Inflammatory macrophage treated with lipopolysaccharide for 4 hours (primary cell): ENCODE measurements around the gene SAFB2.
"Not testable (repeated sequence)": the region's sequence is repeated elsewhere in the genome, so short reads cannot be mapped to it uniquely, and the experiment has no call there.

ENCODE experiments used
- DNase-seq: peaks from one replicate; pipeline ENCODE4 v3.0.0-alpha.2; 2020

SAFB2 gene

DNA sequence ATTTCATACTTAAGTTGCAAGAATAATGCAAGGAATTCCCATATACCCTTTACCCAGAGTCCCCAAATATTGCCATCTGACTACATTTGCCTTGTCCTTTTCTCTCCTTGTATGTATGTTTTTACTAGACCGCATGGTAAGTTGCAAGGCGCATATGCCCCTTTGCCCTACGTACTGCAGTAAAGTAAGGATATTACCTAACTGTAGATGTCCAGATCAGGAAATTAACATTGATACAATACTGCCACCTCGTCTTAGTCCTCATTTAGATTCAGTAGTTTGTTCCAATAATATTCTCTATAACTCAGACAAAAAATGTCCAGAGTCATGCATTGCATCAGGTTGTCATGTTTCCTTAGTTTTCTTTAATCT is 9.7 kb upstream of the SAFB2 start:
- DNase-seq, result no peak

DNA sequence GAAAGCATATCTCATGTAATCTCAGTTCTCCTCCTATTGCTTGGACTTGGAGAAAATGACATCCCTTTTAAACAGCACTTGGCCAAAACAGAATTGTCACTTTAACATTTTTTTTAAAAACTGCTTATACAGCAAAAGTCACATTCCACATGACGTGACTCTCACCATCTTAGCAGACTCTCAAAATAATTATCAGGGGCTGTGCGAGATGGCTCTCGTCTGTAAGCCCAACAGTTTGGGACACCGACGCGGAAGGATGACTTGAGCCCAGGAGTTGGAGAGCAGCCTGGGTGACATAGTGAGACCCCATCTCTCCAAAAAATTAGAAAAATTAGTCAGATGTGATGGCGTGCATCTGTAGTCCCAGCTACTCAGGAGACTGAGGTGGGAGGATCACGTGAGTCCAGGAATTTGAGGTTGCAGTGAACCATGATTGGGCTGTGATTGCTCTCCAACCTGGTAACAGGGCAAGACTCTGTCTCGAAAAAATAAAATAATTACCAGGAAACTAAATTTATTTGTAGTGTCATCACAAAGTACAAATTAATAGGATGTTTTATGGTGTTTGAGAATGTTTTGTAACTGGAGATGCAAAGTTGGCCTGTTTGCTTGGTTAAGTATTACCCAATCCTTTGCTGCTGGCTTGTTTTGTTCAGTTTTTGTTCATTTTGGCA is 9.1 kb upstream of the SAFB2 start:
- DNase-seq, result no peak

DNA sequence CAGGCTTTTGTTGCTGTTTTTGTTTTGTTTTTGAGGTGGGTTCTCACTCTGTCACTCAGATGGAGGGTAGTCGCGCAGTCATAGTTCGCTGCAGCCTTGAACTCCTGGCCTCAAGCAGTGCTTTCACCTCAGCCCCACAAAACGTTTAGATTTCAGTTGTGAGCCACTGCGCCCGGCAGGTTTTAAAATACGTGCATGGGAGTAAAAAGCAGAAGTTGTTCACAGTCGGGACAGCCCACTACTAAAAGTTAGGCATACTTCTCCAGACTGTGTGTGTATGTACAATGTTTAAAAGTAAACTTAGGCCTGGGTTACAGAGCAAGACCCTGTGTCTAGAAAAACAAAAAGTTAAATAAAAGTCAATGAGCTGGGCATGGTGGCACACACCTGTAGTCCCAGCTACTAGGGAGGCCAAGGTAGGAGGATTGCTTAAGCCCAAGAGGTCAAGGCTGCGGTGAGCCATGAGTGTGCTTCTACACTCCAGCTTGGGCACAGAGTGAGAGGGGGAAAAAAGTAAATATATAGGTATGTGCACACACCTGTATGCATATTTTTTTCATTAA is 6.4 kb upstream of the SAFB2 start:
- DNase-seq, result peak; percentile 68

DNA sequence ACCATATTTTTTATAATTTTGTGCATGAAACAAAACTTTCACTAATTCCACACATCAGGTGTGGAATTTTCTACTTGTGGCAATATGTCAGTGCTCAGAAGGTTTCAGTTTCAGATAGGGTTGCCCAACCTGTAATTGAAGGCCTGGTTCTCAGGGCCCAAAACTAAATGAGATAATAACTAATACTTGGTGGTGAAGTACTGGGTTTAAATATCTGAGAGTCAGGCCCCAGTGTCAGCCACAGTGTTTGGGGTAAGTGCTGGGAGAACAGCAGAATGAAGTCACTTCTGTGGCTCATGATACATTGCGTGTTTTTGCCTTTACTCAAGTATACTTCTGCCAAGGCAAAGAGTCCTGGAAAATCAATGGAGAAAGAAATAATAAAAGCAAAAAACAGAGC is 5.9 kb upstream of the SAFB2 start:
- peak; percentile 81 for DNase-seq

DNA sequence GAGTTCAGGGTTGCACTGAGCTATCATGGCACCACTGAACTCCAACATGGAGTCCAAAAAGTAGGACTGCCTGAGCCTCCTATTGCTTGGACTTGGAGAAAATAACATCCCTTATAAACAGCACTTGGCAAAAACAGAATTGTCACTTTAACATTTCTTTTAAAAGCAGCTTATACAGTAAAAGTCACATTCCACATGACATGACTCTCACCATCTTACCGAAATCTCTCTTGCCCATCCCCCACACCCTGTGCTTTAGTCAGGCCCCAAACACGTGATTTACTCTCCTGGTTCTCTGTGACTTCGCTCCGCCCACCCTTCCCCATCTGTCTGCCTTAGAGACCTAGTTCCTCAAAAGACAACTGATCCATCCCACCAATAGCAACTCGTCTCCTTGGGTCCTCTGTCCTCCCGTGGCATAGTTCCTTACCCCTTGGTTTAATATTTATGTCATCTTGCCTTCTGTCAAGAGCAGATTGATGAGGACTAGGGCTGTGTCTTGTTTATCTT is 4.9 kb upstream of the SAFB2 start:
- peak; percentile 97 for DNase-seq

DNA sequence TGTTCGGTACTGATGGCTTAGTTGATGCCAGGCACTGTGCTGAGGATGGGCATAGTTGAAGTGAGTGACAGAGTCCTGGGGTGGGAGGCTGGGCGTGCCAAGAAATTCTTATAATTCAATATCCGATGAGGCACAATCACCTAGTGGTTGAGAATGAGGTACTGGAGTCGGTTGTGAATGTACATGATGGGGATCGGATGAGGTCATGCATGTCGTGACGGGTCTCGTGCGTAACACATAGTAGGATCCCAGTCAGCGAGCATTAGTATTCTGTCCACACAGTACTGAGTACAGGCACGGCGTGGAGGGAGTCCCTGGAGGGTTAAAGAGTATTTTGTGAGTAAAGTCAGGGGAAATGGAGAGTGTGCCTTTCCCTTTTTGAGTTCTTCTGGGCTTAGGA is 3.1 kb upstream of the SAFB2 start:
- DNase-seq, result no peak

DNA sequence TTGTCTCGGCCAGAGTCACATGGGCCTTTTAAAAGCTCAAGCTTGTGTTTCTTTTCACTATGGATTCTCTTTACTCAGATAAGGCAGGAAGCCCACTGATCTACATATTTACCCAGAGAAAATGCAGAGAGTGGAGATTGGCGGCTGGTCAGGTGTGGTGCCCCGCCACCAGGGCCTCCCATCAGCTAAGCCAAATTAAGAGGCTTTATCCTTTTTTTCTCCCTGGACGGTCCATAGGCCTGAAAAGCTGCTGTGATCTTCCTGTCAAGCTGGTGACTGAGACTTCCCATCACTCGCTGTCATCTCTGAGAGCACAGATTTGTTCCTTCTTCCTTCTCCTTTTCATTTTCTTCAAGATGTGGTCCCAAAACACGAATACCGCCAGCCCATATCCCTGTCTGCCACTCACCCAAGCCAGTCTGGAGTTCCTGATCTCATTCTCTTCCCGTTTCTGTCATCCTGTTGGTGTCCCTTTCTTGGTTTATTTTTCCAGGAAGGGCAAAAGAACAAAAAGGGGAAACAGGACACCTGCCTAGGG is 2.2 kb upstream of the SAFB2 start:
- peak; percentile 20 for DNase-seq

DNA sequence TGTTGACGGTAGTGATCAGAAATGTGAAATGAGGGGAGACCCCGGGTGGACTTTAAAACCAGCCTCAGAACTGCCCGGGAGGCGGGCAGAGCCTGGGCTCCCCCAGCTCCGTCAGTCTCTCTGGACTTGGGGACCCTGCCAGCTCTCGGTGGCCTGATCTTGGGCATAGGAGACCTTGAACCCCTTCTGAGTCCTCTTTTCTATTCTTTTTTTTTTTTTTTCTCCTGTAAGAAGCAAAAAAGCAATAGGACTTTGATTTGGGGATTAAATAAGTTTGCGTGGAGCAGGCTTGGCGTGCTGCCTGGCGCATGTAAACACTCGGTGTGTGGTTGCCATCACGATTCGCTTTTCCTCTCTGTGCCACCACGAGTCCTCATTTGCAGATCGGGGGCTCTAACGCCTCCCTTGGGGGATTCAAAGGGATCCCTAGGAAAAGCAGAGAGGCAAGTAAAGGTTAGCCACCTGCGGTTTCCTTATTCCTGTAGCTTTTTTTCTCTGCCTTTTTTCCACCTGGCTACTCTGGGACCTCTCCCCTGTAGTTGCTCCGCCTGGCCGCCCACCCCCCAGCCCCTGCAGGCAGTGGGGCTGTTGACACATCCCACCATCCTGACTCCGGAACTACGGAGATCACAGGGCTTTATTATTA is 1.6 kb upstream of the SAFB2 start:
- no peak for DNase-seq

DNA sequence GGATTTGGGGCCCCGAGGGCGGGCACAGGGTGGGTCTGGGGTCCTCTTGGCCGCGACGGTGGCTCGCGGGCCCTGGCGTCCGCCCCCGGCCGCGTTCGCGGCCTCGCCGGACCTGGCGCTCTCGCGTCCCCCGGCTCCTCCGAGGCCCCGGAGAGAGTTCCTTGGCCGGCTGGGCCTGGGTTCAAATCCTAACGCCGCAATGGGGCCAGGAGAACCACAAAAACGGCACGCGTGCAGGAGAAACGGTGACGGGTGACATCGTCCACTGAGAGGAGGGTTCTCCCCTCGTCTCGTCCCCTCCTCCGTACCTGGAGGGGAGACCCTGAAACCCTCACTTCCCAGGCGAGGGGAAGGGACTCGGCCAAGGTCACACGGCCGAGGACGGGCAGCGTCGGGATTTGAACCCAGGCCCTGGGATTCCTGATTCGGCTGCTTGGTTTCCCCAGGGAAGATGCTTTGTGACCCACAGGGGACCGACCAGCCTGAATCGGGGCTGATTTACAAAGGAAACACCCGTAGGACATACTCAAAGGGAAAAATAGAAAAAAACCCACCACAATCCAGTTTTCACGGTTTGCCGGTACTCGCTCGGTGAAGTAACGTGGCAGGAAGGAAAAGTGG is 931 bp upstream of the SAFB2 start:
- DNase-seq, result no peak

DNA sequence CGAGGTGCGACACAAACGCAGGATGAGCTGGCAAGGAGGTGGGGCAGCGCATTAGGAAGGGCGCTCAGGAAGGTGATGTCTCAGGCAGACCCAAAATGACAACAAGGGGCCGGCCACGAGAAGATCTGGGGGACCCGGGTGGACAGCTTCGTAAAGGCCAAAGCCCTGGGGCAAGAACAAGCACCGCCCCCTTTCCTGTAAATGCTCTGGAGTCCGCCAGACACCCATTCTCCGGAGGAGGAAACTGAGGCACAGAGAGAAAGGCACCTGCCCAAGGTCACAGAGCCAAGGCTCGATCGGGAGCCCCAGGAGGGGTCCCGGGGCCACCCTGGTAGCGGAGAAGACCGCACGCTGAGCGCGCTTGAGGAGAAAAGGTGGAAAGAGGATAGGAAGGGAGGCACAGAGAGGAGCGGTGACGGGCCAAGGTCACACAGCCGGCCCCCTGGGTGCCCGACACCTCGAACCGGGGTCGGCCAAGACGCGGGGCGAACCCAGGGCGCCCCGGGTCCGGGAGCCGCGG is 571 bp downstream of the SAFB2 start:
- no peak for DNase-seq

DNA sequence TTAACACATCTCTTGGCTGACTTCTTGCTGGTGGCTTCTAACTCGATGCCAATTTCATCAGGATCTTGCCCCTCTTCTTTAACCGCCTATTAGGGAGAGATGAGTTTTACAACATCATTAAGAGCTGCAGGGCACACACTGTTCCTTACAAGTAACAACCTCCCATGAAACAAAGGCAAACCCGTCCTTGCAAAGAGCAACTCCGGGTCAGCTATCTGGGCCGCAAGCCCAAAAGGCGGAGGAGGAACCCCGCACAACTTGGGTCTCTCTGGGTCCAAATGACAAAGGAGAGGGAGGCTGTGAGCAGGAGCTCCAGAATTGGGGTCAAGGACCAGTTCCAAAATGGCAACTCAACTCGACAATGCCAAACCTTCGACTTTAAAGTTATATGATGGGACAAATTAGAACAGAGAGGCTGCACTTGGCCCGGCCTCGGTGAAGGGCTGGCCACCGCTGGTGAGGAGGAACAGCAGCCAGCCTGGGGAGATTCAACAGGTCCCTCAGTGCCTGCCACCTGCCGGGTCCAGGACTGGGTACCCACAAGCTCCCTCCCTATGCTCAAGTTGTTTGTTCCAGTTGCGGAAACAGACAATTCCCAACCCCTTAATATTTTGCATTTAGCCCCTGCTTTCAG is 1.1 kb downstream of the SAFB2 start:
- no peak for DNase-seq

DNA sequence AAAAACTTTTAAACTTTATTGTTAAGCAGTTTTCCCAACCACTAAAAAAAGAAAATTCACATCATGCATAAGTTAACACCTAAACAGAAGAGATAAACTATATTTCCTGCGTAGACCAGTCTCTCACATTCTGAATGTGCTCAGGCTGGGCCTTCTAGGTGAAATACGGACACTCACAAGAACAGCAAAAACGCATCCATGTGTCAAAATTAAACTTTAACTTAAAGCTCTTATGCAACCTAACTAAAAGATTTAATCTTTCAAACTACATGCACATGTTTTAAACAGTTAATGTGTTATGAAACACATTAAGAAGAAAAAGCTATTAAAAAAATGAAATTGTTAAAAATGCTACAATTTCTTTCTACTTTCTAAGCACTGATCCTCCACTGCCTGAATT is 2.6 kb downstream of the SAFB2 start:
- no peak for DNase-seq

DNA sequence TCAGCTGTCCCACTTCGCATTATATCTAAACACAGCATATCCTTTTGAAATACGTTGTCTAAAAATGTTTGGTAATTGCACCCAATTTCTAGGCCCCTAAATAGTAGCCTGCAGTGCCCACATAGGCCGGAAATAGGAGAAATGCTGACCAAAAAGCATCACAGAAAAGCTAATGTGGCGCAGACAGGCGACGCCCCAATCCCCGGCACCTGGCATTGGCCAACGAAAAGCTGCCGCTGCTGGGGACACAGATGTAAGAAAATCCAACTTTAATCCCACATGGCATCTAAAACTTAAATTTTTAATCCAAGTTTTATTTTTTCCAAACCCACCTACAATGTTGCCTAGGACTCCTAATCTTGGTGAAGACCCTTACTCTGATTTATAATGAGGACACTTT is 4.0 kb downstream of the SAFB2 start:
- no peak for DNase-seq

DNA sequence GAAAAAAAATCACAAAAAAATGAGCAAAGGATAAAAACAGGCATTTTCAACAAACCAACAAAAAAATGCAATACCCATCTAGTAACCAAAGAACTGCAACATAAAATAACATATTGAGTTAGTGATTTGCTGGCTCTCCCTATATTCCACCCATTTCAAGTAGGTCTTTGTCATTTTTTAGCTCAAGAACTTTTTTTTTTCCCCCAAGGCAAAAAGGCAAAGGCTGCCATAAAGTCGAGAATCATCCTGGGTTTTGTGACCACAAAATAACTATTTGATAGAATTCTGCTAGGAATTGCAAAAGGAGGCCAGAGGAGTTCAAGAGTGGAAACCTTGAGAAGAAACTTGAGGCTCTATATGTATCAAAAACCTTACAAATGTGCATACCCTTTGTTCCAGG is 5.5 kb downstream of the SAFB2 start:
- DNase-seq, result no peak

DNA sequence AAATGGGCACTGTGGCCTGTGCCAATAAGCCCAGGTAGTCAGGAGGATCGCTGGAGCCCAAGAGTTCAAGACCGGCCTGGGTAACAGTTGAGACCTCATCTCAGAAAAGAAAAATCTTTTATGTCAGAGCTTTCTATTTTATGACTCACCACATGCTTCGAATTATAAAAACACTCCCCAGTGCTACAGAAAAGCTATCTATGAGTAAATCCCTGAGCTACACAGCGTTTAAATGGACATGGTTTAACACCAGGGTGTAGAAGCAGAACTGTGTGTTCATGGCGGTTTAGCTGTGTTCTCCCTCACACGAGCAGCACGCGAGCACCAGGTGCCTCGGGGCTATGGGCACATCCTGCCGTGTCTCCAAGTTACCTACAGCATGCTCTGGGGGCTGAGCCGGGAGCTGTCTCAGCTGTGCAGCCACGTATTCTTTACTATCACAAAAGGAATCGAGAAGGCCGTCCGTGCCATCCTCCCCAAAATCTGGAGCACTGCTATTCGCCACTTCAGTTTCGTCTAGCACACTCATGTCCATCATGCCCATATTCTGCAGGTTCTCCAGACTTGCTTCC is 6.7 kb downstream of the SAFB2 start:
- DNase-seq, result no peak

DNA sequence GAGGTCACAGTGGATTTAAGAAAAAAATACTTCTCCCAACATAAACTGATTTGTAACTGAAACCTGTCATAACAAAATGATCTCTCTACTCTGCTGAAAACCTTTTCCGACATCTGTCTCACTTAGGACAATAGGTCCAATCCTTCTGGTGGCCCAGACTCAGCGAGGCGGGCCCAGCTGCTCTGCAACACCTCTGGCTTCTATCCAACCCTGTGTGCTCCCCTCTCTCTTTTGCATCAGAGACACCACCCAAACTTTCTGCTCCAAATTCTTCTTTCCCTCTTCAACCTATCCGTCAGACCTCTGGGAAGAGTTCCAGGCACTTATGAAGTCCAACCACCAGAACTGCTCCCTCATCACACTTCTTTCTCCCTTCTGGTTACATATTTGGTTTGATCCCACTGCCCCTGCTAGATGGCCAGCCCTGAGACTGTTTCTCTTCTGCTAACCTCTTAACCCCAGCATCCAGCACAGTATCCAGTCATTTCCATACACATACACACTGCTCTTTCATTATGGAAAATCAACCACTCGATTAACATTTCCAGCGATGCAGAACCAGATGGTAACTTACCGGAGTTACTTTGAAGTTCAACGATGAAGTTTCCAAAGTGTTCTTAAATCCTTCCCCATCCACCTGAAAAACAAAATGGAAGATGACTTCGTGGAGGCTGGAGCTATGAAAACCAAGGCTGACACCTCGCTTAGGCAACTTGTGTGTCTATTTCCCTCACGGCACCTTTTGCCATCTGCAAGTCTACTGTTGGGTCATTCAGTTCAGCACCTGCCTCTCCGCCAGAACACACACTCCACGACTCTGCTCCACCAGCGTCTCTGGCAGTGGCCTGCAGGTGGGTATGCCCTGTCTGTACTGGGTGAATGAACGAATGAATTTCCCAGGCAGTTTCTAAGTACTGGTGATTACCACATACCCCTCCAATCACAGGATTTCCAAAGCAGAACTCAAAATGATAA is 9.4 kb downstream of the SAFB2 start:
- DNase-seq, result no peak

DNA sequence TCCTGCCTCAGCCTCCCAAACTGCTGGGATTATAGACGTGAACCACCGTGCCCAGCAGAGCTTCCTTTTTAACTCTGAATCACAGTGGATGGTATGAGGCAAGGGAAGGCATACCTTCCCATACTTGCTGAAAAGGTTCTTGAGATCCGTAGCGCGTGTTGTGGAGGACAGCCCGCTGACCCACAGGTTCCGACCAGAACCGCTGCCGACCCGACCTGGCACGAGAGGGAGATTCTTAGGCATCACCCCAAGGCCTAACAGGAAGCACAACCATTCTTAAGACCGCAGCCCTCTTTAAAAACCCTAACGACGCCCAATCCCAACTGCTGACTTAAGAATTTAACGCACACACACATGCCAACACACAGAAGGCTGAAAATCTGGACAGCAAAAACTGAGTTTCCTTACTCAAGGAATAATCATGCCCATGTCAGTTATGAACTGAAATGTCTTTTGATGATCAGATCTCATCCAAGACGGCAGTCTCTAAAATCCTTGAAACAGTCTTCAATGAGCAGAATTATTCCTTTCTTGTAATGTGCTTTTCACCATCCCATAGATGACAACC is 12.6 kb downstream of the SAFB2 start:
- no peak for DNase-seq

DNA sequence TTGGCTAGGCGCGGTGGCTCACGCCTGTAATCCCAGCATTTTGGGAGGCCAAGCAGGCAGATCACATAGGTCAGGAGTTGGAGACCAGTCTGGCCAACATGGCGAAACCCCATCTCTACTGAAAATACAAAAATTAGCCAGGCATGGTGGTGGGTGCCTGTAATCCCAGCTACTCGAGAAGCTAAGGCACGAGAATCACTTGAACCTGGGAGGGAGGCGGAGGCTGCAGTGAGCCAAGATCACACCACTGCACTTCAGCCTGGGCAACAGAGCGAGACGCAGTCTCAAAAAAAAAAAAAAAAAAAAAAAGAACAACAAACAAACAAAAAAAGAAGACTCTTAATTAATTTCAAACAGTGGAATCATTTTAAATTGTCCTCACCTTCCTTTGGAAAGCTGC is 13.8 kb downstream of the SAFB2 start:
- not testable (repeated sequence) for DNase-seq

DNA sequence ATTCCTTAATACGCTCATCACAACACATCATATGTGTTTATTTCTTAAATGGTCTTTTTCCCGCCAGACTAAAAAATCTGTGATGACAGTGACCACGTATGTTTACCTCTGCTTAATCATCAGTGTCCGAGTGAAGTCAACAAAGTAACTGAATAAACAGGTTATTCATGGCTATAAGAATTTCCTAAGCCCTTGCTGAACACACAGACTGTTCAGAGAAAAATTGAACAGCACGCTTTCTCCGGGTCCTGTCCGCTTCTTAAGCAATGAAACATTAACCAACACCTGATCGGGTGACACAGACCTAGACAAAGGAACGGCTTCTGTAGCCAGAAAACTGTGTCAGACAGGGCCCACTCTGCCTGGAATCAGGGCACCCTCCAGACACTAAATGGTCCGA is 14.3 kb downstream of the SAFB2 start:
- no peak for DNase-seq

DNA sequence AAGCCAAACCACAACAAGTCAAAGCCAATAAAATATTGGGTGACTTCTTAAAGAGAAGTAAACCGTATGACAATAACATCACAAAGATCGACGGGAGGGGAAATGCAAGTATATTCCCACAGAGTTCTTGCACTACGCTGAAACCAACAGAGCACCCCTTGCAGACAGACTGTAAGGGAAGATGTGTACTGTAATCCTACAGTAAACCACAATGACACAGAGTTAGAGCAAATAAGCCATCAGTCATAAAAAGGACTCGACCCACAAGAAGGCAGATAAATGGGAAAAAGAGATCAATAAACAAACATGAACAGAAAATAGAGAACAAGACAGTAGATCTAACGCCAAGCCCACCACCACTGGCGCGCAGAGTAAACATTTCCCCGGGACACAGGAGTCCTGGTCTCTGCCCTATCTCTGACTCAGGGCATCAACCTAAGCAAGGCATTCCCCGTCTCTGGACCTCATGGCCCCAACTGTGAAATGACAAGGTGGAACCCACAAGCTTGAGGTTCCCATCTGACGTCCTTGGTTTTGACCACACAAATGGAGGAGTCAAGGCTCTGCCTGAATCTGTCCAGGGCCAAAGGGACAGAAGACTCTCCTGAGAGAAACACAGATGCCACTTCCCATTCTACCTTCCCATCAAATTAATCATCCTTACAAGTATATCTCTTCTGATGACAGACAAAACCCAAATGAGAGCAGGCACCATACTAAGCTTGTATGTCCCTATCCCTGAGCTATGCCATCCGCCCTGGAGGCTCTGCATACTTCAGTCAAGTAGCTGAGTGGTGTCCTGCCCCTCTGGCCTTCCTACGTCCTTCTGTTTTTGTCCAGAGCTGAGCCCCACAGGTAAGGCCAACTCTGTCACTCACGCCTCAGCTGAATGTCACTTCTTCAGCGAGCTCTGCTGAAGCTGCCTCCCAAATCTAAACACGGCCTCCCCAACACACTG is 15.0 kb downstream of the SAFB2 start:
- DNase-seq, result no peak
